IPS-20b (cell line): ENCODE results near the gene PRKG2.

Experiments
- H3K27ac ChIP-seq: one replicate; pipeline ENCODE4 v1.5.1; 2013; ENCODE audit warnings: low read length
- H3K27me3 ChIP-seq: 2 replicates; pipeline ENCODE4 v1.6.1; 2013; ENCODE audit warnings: mild to moderate bottlenecking, low read length, inconsistent platforms; ENCODE audit not compliant: insufficient read depth
- H3K36me3 ChIP-seq: 2 replicates; pipeline ENCODE4 v1.6.1; 2013; ENCODE audit warnings: low read depth, mild to moderate bottlenecking, inconsistent platforms, low read length, moderate library complexity; ENCODE audit not compliant: insufficient read depth
- H3K4me1 ChIP-seq: 2 replicates; pipeline ENCODE4 v1.6.1; 2013; ENCODE audit warnings: mild to moderate bottlenecking, control low read depth, inconsistent platforms, low read length, moderate library complexity; ENCODE audit not compliant: insufficient read depth
- H3K4me3 ChIP-seq: 2 replicates; pipeline ENCODE4 v1.5.1; 2013; ENCODE audit warnings: mild to moderate bottlenecking, low read length, inconsistent platforms
- H3K9ac ChIP-seq: 2 replicates; pipeline ENCODE4 v1.6.1; 2013; ENCODE audit warnings: low read depth, mild to moderate bottlenecking, inconsistent platforms, low read length, moderate library complexity
- H3K9me3 ChIP-seq: 2 replicates; pipeline ENCODE4 v1.6.1; 2013; ENCODE audit warnings: mild to moderate bottlenecking, low read depth, low read length, inconsistent platforms; ENCODE audit not compliant: insufficient read depth

PRKG2 gene

DNA sequence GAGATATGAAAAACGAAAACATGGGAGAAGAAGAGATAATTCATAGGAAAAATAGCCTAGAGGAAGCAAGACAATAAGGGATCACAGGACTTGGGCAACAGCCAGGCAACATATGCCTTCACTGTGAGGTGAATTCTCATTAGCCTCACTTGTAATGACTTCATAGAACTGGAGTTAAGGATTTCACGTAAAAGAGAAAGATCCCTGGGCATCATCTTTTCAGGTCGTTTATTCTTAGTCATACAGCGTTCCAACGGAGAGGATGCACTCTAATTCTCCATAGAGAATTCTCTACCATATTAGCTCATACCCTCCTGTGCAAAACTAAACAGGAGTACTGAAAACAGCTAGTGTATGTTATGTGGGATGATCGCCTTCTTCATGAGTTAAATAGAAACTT, 1.4 kb downstream of the PRKG2 start:
- no peak overlapping the region for H3K27ac ChIP-seq
- H3K36me3 ChIP-seq = no peaks in the 10 kb centered on the region
- peaks cover 4% of the 10 kb centered on the region; the same call in 1 of the 2 replicates for H3K9me3 ChIP-seq
- no peaks in the 10 kb centered on the region; the same call in 1 of the 2 replicates for H3K4me1 ChIP-seq
- H3K9ac ChIP-seq = no peak overlapping the region
- H3K4me3 ChIP-seq = peak overlapping the region; percentile 85; the same call in 1 of the 2 replicates
- H3K27me3 ChIP-seq = peaks cover 81% of the 10 kb centered on the region

DNA sequence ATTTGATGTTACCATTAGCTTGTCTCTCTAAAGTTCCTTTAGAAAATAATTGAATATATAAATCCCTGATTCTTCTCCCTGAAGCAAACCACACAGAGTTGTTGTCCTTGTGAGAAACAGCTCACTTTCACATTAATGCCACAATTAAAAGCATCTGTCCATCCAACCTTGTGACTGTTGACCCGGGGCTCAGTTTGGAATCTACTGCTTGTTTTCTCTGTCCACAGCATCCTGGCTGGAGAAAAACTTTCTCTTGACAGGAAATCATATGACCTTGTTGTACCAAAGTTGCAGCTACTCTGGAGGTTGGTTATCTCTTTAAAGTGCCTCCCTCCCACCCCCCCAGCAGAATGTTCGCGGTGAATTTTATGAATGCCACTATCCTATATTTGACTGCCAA, 3.1 kb downstream of the PRKG2 start:
- Histone ChIP-seq H3K27ac (no peak overlapping the region), H3K4me1 (no peaks in the 10 kb centered on the region; the same call in 1 of the 2 replicates)

DNA sequence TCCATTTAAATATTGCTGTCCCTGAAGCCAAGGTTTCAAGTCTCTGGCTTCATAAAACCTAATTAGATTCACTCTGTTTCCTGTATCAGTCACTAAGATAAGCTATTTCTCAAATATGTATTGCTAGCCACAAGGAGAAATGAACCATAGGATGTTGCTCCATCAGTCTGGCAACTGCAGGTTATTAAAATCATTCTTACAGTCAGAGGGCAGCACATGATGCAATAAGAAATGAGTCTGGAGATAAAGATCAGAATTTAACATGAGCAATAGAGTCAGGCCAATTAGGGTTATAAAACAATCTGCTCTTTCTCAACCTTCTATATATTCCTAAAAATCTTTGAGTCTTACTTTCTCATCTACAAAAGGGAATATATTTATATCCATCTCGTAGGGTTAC, 7.2 kb downstream of the PRKG2 start:
- no peak overlapping the region for H3K4me3 ChIP-seq
- no peak overlapping the region for H3K9ac ChIP-seq
- no peaks in the 10 kb centered on the region for H3K4me1 ChIP-seq
- H3K27me3 ChIP-seq = peaks cover 26% of the 10 kb centered on the region
- no peak overlapping the region for H3K27ac ChIP-seq
- H3K9me3 ChIP-seq = peaks cover 4% of the 10 kb centered on the region; the same call in 1 of the 2 replicates
- H3K36me3 ChIP-seq = no peaks in the 10 kb centered on the region

More for the DNA sequence above, 3.1 kb downstream of the PRKG2 start:
- Histone ChIP-seq H3K9me3 (peaks cover 4% of the 10 kb centered on the region; the same call in 1 of the 2 replicates), H3K9ac (no peak overlapping the region), H3K4me3 (no peak overlapping the region), H3K27me3 (peaks cover 65% of the 10 kb centered on the region), H3K36me3 (no peaks in the 10 kb centered on the region)

DNA sequence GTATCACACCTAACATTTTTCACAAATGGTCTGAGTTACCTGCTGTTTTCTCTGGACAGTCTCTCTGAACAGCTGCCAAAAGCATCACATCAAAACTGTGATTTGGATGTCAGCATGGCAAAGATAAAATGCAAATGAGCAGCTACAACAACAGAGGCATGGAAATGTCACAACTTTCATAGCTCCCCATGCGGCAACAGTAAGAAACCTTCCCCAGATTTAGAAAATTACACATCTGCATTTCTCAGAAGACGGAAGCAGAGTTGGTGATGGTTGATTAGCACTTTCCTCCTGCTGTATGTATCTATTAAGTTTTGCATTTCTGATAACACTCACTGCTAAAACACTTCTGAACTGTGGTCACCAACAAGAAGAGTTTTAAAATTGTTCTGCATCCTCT, 9.7 kb downstream of the PRKG2 start:
- H3K36me3 ChIP-seq = no peaks in the 10 kb centered on the region
- H3K9me3 ChIP-seq = peaks cover 2% of the 10 kb centered on the region; the same call in 1 of the 2 replicates
- H3K27me3 ChIP-seq = peaks cover 2% of the 10 kb centered on the region; the same call in 1 of the 2 replicates
- H3K27ac ChIP-seq = no peak overlapping the region
- no peaks in the 10 kb centered on the region for H3K4me1 ChIP-seq
- no peak overlapping the region for H3K9ac ChIP-seq
- no peak overlapping the region for H3K4me3 ChIP-seq

DNA sequence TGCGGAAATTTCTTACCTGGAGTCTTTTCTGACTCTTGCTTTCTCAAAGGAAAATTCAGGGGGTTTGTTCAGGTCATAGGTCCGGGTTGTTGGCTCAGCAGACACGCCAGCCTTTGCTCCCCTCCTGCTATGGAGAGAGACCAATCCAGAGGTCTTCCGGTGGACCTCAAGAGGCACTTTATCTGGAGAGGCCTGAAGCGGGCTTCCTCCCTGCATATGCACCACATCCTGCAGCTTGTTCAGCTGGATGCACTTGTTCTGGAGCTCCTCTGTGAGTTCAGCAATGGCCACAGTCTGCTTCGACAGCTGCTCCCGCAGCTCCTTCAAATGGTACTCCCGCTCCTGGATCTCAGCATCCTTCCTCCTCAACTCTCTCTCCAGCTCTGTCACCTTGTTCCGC, 10.5 kb downstream of the PRKG2 start:
- Histone ChIP-seq H3K9ac (no peak overlapping the region), H3K4me1 (no peaks in the 10 kb centered on the region), H3K4me3 (no peak overlapping the region), H3K27me3 (no peaks in the 10 kb centered on the region; the same call in 1 of the 2 replicates), H3K9me3 (no peaks in the 10 kb centered on the region), H3K27ac (no peak overlapping the region), H3K36me3 (no peaks in the 10 kb centered on the region)

DNA sequence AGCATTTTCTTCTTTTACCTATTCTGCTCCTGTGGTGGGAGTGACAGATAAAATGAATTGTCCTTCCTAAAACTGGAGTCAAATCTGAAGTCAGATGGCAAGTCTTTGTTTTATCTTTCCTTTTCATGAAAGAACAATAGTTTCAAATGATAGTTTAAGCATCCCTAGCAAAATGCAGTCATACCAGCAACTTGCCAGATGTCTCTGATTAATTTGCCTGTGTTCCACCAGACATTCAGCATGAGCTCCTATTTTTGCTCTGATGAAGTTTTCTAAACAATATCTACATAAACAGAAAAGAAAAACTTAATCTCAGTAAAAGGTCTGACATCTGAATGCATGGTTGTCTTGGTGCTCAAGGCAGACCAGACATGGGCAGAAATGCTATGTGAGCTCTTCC, 15.2 kb downstream of the PRKG2 start:
- Histone ChIP-seq H3K9me3 (no peaks in the 10 kb centered on the region), H3K36me3 (no peaks in the 10 kb centered on the region), H3K27me3 (no peaks in the 10 kb centered on the region; the same call in 1 of the 2 replicates), H3K4me1 (no peaks in the 10 kb centered on the region), H3K9ac (no peak overlapping the region), H3K4me3 (no peak overlapping the region), H3K27ac (no peak overlapping the region)

DNA sequence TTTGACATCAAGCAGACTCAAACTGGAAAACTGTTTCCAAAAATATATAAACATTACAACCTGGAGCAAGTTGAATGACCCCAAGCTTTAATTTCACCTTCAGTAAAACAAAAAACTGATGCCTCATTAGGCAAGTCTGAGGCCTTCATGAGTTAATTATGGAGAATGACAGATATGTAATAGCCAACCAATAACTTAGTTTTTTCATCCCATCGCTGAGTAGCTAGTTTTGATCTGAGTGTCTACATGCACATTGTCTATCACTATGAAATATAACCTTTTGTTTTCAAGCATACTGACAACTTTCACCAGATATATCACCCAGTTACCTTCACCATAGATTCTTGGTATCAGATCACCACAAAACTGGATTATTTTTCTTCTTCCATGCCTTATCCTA, 16.4 kb downstream of the PRKG2 start:
- Histone ChIP-seq H3K9me3 (no peaks in the 10 kb centered on the region), H3K27ac (no peak overlapping the region), H3K36me3 (no peaks in the 10 kb centered on the region), H3K4me3 (no peak overlapping the region), H3K9ac (no peak overlapping the region), H3K4me1 (no peaks in the 10 kb centered on the region), H3K27me3 (no peaks in the 10 kb centered on the region)

DNA sequence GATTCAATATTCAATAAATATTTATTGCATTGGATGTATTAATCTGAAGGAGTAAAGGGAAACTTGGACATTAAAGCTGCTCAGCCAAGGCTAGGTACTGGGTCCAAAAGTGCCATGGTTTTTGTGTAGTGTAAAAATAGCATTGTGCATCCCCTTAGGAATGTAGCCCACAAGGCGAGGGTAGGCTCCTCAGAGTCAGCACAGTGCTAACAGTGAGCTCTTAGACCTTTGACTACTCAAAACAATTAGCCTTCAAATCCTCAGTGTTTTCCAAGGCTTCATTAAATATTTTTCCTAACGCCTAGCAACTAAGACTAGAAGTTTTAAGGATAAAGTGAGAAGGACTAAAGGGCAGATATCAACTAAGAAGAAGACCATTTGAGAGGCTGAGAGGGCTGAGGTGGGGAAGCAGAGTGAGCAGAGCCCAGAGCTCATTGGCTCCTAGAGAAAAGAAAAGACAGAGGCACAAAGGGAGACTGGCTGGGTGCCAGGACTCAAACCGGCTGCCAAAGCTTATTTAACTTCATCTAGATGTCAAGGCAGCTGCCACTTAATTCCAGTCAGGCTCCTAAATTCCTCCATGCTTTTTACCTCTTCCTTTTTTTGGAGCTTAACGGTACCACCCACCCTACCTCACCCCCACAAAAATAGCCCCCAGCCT, 17.0 kb downstream of the PRKG2 start:
- Histone ChIP-seq H3K27ac (no peak overlapping the region), H3K4me3 (no peak overlapping the region), H3K9me3 (no peaks in the 10 kb centered on the region), H3K36me3 (no peaks in the 10 kb centered on the region), H3K27me3 (no peaks in the 10 kb centered on the region), H3K9ac (no peak overlapping the region), H3K4me1 (no peaks in the 10 kb centered on the region)

DNA sequence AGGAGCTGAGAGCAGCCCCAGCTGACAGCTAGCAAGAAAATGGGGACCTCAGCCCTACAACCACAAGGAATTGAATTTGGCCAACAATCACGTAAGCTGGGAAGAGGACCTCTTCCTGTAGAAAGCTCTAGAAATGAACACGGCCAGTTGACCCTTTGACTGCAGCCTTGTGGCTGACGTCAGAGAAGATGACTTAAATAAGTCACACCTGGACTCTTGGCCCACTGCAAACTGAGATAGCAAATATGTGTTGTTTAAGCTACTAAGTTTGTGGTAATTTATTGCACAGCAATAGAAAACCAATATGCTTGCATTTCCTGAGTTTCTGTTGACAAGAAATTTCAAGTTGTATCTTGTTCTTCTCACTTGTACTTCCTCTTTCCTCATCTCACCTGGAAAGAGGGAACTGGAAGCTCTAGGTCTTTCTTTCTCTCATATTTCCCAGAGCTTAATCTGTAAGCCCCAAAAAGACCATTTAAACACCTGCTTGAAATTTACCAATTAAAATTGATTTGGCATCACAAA, 18.8 kb downstream of the PRKG2 start:
- no peak overlapping the region for H3K27ac ChIP-seq
- no peaks in the 10 kb centered on the region for H3K9me3 ChIP-seq
- H3K36me3 ChIP-seq = no peaks in the 10 kb centered on the region
- no peak overlapping the region for H3K9ac ChIP-seq
- no peaks in the 10 kb centered on the region for H3K27me3 ChIP-seq
- no peaks in the 10 kb centered on the region for H3K4me1 ChIP-seq
- H3K4me3 ChIP-seq = no peak overlapping the region

DNA sequence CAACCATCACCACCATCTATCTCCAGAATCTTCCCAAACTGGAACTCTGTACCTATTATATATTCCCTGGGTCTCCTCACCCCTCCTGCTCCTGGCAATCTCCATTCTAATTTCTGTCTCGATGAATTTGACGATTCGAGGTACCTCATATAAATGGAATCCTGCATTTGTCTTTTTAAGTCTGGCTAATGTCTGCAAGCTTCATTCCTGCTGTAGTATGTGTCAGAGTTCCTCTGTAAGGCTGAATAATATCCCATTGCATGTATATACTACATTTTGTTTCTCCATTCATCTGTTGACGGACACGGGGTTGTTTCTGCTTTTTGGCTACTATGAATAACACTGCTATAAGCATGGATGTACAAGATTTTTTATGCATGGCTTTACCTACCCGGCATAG, 19.5 kb downstream of the PRKG2 start:
- H3K27me3 ChIP-seq = no peaks in the 10 kb centered on the region
- no peak overlapping the region for H3K27ac ChIP-seq
- no peak overlapping the region for H3K4me3 ChIP-seq
- no peaks in the 10 kb centered on the region for H3K36me3 ChIP-seq
- no peak overlapping the region for H3K9ac ChIP-seq
- H3K4me1 ChIP-seq = no peaks in the 10 kb centered on the region
- H3K9me3 ChIP-seq = no peaks in the 10 kb centered on the region

DNA sequence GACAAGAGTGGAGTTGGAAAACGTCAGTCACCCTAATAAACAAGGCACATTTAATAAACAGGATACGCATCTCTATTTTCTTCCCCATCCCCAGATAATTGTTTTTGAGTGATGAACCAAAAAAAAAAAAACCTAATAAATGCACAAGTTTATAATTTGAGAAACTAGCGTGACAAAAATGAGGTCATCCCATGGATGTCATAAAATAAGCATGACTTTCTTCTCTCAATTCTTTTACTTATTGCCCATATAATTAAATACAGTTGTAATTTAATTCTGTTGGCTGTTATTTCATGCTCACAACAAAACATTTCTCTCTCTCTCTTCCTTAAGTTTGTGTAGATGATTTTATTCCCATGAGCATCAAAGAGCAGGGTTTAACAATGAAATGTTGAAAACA, 20.7 kb downstream of the PRKG2 start:
- Histone ChIP-seq H3K36me3 (no peaks in the 10 kb centered on the region), H3K27me3 (no peaks in the 10 kb centered on the region), H3K9ac (no peak overlapping the region), H3K4me1 (no peaks in the 10 kb centered on the region), H3K27ac (no peak overlapping the region), H3K9me3 (no peaks in the 10 kb centered on the region), H3K4me3 (no peak overlapping the region)

DNA sequence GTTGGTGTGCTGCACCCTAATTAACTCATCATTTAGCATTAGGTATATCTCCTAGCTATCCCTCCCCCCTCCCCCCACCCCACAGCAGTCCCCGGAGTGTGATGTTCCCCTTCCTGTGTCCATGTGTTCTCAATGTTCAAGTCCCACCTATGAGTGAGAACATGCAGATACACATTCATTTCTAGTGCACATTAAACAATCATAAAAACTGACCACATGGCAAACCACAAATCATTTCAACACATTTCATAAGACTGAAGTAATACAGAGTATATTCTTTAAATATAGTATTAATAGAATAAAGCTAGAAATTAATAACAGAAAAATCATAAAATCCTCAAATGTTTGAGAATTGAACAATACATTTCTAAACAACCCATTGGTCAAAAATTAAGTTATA, 34.1 kb downstream of the PRKG2 start:
- no peak overlapping the region for H3K4me3 ChIP-seq
- no peaks in the 10 kb centered on the region for H3K9me3 ChIP-seq
- no peaks in the 10 kb centered on the region for H3K27me3 ChIP-seq
- H3K27ac ChIP-seq = no peak overlapping the region
- no peaks in the 10 kb centered on the region for H3K4me1 ChIP-seq
- H3K9ac ChIP-seq = no peak overlapping the region
- no peaks in the 10 kb centered on the region for H3K36me3 ChIP-seq
